ENCODE measurements around the gene UBAC1. TPM values are rescaled to one million over a fixed set of nuclear protein-coding genes. Genes with fewer than 3 reads are reported as not detected.
A peak's percentile ranks its signal among the peaks of the same experiment; 100 is the strongest.

Gene UBAC1
- total and polyA plus RNA-seq, 10 of the 15 experiments (the other 5 are each of a cell fraction or from before 2014, with no cell fraction given), result 16.7 to 54.6 (median 38.5) TPM

DNA sequence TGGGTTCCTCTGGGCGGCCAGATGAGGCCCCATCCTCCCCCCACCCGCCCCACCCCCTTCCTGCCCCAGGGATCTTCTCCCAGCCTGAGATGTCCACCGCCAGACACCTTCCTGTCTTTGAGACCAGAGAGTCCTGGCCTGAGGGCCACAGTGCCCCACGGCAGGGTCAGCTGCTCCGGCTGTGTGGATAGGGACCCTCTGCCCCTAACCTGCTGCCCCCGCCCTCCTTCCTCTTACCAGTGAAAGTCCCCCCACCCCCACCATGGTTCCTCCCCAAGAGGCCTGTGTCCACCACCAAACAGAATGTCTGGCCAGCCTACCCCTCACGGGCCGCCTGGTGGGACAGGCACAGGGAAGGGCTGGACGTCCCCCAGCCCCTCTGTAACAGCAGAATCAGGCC, 43.0 kb upstream of the UBAC1 start (continued):
- no peak for TF ChIP-seq SRF (IDR thresholded peaks at IDR 0.05; ENCODE audit: low read depth in 2 of 2, low read length in 2 of 2)
- no peak for TF ChIP-seq YBX1 (IDR thresholded peaks at IDR 0.05)
- no peak for TF ChIP-seq ZNF384 (IDR thresholded peaks at IDR 0.05; ENCODE audit: borderline replicate concordance, low read depth, low read length)
- TF ChIP-seq TCF12 (IDR thresholded peaks at IDR 0.05; ENCODE audit: low read depth, low read length), result no peak
- no peak for TF ChIP-seq BACH1 (IDR thresholded peaks at IDR 0.05; ENCODE audit: borderline replicate concordance)

DNA sequence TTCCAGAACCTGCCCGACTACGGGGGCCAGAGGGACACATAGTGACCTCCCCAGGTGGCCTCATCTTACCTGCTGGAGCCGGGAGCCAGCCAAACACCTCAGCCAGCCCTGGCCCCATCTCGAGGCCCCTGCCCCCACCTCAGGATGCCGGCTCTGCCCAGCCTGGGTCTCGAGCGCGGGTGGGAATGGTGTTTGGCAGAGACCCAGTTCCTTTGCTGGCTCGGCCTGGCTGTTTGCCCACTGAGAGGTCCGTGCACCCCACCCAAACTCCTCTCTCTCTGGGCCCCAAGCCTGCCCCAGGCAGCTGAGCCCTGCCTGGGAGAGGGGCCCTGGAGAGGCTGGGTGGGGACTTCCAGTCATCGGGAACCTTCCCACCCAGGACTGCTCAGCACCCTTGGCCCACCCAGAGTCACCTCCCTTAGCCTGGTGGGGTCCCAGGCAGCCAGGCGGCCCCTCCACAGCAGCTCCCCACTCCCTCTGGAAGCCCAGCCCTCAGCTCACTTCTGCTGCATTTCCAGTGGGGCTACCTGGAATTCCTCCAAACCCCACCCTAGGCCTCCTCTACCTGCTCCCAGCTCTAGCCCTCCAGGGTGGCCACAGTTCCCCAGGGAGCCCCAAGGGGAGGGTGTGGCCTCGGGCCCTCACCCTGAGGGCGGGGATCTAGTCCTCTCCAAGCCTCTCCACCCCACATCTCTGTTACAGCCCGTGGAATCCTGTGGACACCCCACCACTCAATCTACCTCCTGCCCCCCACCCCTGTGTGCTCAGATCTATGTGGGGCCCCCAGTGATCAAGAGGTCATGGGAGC, 42.4 kb upstream of the UBAC1 start:
- in situ Hi-C loops (cut with MboI), result no loop called here
- CTCF ChIA-PET, result no interaction called here
- Histone ChIP-seq H3K4me3 (no peak overlapping the region), H3K4me2 (ENCODE audit: control insufficient read depth, insufficient read depth) (no peak overlapping the region), H3K4me1 (ENCODE audit: control insufficient read depth, insufficient read depth, low read length) (no peaks in the 10 kb centered on the region), H3K9ac (ENCODE audit: control insufficient read depth, insufficient read depth, low read length) (no peak overlapping the region), H4K20me1 (ENCODE audit: control insufficient read depth, insufficient read depth) (no peaks in the 10 kb centered on the region; the same call in 1 of the 2 replicates), H3K79me2 (ENCODE audit: control insufficient read depth, insufficient read depth, low read length) (no peaks in the 10 kb centered on the region), H3K36me3 (ENCODE audit: control insufficient read depth in 2 of 2, insufficient read depth in 2 of 2, low read length in 1 of 2) (no peaks in the 10 kb centered on the region), H3K9me3 (replicated peaks; ENCODE audit: control insufficient read depth, insufficient read depth, low read length) (no peaks in the 10 kb centered on the region), H3K27ac (ENCODE audit: control insufficient read depth, insufficient read depth) (no peak overlapping the region), H2AFZ (ENCODE audit: control insufficient read depth, low read depth, low read length) (no peak overlapping the region), H3K27me3 (replicated peaks in 1 of 2; ENCODE audit: control insufficient read depth in 2 of 2, insufficient read depth in 2 of 2, low read length in 1 of 2) (no peaks in the 10 kb centered on the region)
- POLR2A ChIA-PET, result no interaction called here
- DNase-seq (ENCODE audit: low read depth, low spot score) (no peak), FAIRE-seq (no peak), ATAC-seq (peak; percentile 62)
- RAD21 ChIA-PET (ENCODE audit: unreplicated experiment), result no interaction called here
- no TSS peak for BruUV-seq (replicated peaks)
- 29% methylated on average over 14 of the region's 15 CpGs for WGBS (ENCODE audit: insufficient coverage, insufficient replicate concordance, low lambda C conversion rate, missing lambda C conversion rate)
- SMC1A ChIA-PET (ENCODE audit: uncharacterized antibody, unreplicated experiment), result no interaction called here
- intact Hi-C loops (cut with micrococcal nuclease; ENCODE audit: unreplicated experiment), result no loop called here
- TF ChIP-seq IRF4 (IDR thresholded peaks at IDR 0.05; ENCODE audit: low read depth, low read length), result no peak
- no peak for TF ChIP-seq ZSCAN29 (IDR thresholded peaks at IDR 0.05)
- TF ChIP-seq MEF2B (IDR thresholded peaks at IDR 0.05; ENCODE audit: partially characterized antibody, poor library complexity, severe bottlenecking), result peak; percentile 67
